ENCODE results near the gene EIF2D.

EIF2D gene

DNA sequence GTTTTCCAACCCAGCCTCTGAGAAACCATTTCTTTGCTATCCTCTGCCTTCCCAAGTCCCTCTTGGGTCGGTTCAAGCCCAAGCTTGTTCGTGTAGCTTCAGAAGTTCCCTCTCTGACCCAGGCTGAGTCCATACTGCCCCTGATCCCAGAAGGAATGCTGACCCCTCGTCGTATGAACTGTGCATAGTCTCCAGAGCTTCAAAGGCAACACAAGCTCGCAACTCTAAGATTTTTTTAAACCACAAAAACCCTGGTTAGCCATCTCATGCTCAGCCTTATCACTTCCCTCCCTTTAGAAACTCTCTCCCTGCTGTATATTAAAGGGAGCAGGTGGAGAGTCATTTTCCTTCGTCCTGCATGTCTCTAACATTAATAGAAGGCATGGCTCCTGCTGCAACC lies 23.8 kb downstream of the EIF2D start:
- TF ChIP-seq, protein P1, sequence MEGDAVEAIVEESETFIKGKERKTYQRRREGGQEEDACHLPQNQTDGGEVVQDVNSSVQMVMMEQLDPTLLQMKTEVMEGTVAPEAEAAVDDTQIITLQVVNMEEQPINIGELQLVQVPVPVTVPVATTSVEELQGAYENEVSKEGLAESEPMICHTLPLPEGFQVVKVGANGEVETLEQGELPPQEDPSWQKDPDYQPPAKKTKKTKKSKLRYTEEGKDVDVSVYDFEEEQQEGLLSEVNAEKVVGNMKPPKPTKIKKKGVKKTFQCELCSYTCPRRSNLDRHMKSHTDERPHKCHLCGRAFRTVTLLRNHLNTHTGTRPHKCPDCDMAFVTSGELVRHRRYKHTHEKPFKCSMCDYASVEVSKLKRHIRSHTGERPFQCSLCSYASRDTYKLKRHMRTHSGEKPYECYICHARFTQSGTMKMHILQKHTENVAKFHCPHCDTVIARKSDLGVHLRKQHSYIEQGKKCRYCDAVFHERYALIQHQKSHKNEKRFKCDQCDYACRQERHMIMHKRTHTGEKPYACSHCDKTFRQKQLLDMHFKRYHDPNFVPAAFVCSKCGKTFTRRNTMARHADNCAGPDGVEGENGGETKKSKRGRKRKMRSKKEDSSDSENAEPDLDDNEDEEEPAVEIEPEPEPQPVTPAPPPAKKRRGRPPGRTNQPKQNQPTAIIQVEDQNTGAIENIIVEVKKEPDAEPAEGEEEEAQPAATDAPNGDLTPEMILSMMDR (IDR thresholded peaks at IDR 0.05; ENCODE audit: low read depth, low read length): no peak
- no peak for DNase-seq (ENCODE audit: low read depth in 2 of 2)
- H3K4me3 ChIP-seq (replicated peaks in 1 of 2; ENCODE audit: low read depth in 2 of 2, low read length in 2 of 2): no peak overlapping the region

DNA sequence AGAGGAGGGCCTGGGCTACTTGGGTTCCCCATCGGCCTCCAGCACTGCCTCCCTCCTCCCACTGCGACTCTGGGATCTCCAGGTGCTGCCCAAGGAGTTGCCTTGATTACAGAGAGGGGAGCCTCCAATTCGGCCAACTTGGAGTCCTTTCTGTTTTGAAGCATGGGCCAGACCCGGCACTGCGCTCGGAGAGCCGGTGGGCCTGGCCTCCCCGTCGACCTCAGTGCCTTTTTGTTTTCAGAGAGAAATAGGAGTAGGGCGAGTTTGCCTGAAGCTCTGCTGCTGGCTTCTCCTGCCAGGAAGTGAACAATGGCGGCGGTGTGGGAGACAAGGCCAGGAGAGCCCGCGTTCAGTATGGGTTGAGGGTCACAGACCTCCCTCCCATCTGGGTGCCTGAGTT lies 24.4 kb downstream of the EIF2D start:
- DNase-seq (ENCODE audit: low read depth in 2 of 2): no peak
- no peak overlapping the region for H3K4me3 ChIP-seq (replicated peaks in 1 of 2; ENCODE audit: low read depth in 2 of 2, low read length in 2 of 2)
- TF ChIP-seq, protein P1 (IDR thresholded peaks at IDR 0.05; ENCODE audit: low read depth, low read length): no peak

DNA sequence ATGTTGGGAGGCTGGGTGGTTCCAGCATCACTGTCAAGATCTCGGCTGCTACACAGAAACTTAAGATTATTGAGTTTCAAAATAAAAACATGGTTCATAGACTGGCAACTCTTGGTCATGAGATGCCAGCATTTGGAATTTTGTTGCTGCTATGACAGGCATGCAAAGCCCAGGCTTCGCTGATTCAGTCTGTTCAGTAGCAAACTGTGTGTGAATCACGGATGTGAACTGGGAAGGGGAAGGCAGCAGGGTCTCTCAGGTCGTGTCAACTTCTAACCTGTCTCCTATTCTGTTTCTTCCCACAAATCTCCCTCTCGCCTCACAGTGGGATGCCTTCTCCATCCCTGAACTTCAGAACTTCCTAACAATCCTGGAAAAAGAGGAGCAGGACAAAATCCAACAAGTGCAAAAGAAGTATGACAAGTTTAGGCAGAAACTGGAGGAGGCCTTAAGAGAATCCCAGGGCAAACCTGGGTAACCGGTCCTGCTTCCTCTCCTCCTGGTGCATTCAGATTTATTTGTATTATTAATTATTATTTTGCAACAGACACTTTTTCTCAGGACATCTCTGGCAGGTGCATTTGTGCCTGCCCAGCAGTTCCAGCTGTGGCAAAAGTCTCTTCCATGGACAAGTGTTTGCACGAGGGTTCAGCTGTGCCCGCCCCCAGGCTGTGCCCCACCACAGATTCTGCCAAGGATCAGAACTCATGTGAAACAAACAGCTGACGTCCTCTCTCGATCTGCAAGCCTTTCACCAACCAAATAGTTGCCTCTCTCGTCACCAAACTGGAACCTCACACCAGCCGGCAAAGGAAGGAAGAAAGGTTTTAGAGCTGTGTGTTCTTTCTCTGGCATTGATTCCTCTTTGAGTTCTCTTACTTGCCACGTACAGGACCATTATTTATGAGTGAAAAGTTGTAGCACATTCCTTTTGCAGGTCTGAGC lies 25.5 kb downstream of the EIF2D start:
- DNase-seq (ENCODE audit: low read depth in 2 of 2): no peak
- TF ChIP-seq, protein P1 (IDR thresholded peaks at IDR 0.05; ENCODE audit: low read depth, low read length): no peak
- H3K4me3 ChIP-seq (replicated peaks in 1 of 2; ENCODE audit: low read depth in 2 of 2, low read length in 2 of 2): no peak overlapping the region

DNA sequence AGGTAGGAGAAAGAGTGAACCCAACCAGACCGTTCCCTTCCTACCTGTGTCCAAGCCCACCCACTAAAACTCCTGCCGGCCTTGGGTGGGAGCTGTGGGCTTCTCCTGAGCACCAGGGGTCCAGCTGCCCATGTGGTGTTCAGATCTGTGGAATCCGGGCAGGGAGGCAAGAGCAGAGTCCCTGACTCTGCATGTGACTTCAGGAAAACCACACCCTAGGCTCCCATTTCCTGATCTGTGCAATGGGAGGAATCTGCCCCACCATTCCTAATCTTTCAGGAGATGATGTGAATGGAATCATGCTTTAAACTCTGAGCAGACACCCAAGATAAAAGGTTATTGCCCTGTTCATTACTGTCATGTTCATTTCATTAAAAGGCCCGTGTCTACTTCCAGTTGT lies 27.6 kb downstream of the EIF2D start:
- TF ChIP-seq, protein P1 (IDR thresholded peaks at IDR 0.05; ENCODE audit: low read depth, low read length): no peak
- no peak for DNase-seq (ENCODE audit: low read depth in 2 of 2)
- H3K4me3 ChIP-seq (replicated peaks in 1 of 2; ENCODE audit: low read depth in 2 of 2, low read length in 2 of 2): no peak overlapping the region

DNA sequence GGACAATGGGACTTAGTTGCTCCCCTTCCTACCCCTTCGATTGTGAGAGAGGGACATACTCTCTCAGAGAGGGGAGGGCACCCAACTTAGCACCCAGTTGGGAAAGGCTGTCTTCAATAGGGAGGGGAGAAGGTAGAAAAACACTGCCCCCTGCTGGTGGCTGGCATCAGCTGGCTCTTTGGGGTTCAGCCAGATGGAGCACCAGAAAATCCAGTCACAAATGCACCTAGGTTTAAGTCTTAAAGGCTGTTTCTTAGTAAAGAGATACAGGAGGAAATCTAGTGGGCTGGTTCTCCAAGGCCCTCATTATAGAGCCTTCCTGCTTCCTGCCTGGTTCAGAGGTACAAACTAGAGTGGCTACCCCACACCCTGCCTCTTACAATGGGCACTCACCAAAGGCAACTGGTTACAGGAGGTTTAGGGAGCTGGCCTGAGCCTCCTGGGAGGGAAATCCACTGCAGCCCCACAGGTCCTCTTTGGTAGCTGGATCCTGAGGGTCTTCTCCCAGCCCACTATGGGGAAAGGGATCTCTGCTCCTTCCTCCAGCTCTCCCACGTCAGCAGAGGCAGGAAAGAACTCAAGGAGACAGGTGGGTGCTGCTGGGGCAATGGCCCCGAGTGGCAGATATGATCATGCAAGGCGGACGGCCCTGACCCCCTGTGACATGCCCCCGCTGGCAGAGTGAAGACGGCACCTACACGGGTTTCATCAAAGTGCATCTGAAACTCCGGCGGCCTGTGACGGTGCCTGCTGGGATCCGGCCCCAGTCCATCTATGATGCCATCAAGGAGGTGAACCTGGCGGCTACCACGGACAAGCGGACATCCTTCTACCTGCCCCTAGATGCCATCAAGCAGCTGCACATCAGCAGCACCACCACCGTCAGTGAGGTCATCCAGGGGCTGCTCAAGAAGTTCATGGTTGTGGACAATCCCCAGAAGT lies 28.3 kb downstream of the EIF2D start:
- H3K4me3 ChIP-seq (replicated peaks in 1 of 2; ENCODE audit: low read depth in 2 of 2, low read length in 2 of 2): no peak overlapping the region
- peak; percentile 79 to 84 for DNase-seq (ENCODE audit: low read depth in 2 of 2)
- TF ChIP-seq, protein P1 (IDR thresholded peaks at IDR 0.05; ENCODE audit: low read depth, low read length): peak; percentile 95

DNA sequence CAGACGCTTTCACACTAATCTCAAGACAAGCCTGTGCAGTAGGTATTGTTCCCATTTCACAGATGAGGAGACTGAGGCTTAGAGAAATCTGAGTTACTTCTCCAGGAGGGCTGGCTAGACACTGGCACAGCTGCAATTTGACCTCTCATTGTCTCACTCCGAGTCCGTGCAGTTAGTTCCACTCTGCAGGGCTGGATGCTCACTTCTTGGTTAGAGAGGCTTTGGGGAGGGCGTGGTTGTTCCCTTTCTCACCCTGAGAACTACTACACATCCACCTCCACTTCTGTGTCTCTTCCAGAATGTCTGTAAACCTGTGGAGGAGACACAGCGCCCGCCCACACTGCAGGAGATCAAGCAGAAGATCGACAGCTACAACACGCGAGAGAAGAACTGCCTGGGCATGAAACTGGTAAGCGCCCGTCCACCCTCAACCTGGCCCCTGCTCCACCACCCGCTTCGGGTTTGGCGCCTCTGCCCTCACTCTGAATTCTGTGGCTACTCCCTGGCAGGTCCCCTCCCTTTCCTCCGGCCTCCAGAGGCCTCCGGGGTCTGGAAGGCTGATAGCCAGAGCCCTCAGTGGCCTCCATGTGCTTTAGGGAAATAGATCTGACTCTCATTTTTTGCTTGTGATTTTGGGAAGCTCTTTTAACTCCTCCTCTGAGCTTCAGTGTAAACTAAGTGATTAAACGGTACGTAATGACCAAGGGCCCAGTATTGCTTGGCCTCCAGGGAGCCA lies 29.1 kb downstream of the EIF2D start:
- H3K4me3 ChIP-seq (replicated peaks in 1 of 2; ENCODE audit: low read depth in 2 of 2, low read length in 2 of 2): no peak overlapping the region
- TF ChIP-seq, protein P1 (IDR thresholded peaks at IDR 0.05; ENCODE audit: low read depth, low read length): no peak
- DNase-seq (ENCODE audit: low read depth in 2 of 2): no peak

All from cardiac fibroblast (primary cell).